Measurements from ENCODE around the gene NDRG2.
"Not testable (repeated sequence)": the region's sequence is repeated elsewhere in the genome, so short reads cannot be mapped to it uniquely, and the experiment has no call there.

Gene NDRG2

DNA sequence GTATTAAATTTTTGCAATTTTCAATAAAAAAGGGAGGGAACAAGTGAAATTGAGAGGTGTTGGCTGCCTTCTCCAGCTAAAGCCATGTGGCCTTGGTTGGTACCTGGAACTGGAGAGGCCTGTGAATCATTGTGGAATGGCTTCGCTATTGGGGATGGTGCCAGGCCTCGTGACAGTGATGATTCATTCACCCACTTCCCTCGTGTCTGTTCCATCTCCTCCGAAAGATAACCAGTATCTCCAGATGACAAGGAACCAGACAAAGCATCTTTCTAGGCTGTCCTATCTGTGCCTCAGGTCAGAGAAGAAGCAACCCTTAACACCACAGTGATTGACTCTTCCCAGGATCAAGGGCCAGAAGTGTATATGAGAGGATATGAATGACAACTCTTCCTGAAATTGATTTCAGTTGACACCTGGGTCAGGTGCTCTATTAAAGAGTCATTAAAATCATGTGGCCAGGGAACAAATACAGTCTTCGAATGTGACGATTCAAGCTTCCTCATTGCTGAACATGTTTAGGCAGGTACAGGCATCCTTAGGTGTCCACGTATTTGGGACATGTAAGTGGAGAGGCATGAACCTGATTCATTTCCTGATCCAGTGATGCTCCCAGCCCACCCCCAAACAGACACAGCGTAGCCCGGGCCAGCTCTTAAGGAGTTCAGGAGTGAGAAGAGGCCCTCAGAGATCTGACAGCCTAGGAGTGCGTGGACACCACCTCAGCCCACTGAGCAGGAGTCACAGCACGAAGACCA lies 17.0 kb upstream of the NDRG2 start, which contains the start of gene RNASE7:
Gene RNASE7, plus strand, starts transcription at position 687 of the 758 bp plus-strand sequence. CDS start 631 bp downstream, outside the sequence.
- ChIA-PET POLR2A (ENCODE audit: low non-redundant PET) (interaction anchor here (0.5 to 1.0 kb wide), 4 partner anchors 17 to 422 kb away, joined by 3 read pairs; no protein-coding TSS in a partner anchor), CTCF (interaction anchor here (0.6 to 4.6 kb wide), 3 partner anchors 26 to 71 kb away, joined by 3 to 83 read pairs (median 8); no protein-coding TSS in a partner anchor)
- DNase-seq (ENCODE audit: low spot score) = peak; percentile 90
- H3K27ac ChIP-seq = peak within 1 kb of the TSS; percentile 56
- TF ChIP-seq, protein P1, sequence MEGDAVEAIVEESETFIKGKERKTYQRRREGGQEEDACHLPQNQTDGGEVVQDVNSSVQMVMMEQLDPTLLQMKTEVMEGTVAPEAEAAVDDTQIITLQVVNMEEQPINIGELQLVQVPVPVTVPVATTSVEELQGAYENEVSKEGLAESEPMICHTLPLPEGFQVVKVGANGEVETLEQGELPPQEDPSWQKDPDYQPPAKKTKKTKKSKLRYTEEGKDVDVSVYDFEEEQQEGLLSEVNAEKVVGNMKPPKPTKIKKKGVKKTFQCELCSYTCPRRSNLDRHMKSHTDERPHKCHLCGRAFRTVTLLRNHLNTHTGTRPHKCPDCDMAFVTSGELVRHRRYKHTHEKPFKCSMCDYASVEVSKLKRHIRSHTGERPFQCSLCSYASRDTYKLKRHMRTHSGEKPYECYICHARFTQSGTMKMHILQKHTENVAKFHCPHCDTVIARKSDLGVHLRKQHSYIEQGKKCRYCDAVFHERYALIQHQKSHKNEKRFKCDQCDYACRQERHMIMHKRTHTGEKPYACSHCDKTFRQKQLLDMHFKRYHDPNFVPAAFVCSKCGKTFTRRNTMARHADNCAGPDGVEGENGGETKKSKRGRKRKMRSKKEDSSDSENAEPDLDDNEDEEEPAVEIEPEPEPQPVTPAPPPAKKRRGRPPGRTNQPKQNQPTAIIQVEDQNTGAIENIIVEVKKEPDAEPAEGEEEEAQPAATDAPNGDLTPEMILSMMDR (conservative IDR thresholded peaks at IDR 0.05; ENCODE audit: low read depth) = no peak

DNA sequence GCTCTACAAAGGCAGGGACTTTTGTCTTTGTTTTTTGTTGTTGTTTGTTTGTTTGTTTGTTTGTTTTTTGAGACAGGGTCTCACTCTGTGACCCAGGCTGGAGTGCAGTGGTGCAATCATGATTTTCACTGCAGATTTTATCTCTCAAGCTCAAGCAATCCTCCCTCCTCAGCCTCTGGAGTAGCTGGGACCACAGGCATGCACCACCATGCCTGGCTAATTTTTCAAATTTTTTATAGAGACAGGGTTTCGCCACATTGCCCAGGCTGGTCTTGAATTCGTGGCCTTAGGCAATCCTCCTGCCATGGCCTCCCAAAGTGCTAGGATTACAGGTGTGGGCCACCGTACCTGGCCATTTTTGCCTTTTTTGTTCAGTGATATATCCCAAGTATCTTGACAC lies 16.1 kb upstream of the NDRG2 start:
- CTCF ChIA-PET = interaction anchor here (0.8 to 4.6 kb wide), 4 partner anchors 21 to 95 kb away, joined by 3 to 83 read pairs (median 11); no protein-coding TSS in a partner anchor
- POLR2A ChIA-PET (ENCODE audit: low non-redundant PET); DNase-seq (ENCODE audit: low spot score): not testable (repeated sequence)
- peak overlapping the region; percentile 56; the same call in 1 of the 2 replicates for H3K27ac ChIP-seq

DNA sequence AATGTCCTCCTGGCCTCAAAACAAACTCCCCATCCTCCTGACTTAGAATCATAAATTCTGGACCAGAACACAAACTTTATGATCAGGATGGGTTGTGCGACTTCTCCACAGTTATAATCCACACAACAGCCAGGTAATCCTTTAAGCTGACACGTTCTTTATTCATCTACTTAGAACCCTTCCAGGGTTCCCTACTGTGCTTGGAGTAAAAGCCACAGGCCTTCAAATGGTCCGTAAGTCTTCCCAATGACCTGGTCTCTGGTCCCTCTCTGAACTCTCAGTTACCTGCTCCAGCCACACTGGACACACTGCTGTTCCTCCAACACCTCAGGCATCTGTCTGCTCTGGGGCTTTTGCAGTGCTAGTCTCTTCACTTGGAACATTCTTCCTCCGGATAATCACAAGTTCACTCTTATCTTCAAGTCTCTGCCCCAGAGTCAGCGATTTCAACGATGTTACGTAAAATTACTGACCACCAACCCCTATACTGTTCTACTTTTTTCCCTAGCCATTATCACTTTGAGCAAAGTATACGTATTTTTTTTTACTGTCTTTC lies 15.6 kb upstream of the NDRG2 start:
- ChIA-PET POLR2A (ENCODE audit: low non-redundant PET) (no interaction called here), CTCF (interaction anchor here (0.6 to 4.6 kb wide), 10 partner anchors 9 to 349 kb away, joined by 3 to 83 read pairs (median 6); no protein-coding TSS in a partner anchor)
- no peak for DNase-seq (ENCODE audit: low spot score)
- no peak overlapping the region for H3K27ac ChIP-seq
- TF ChIP-seq, protein P1 (conservative IDR thresholded peaks at IDR 0.05; ENCODE audit: low read depth) = no peak

DNA sequence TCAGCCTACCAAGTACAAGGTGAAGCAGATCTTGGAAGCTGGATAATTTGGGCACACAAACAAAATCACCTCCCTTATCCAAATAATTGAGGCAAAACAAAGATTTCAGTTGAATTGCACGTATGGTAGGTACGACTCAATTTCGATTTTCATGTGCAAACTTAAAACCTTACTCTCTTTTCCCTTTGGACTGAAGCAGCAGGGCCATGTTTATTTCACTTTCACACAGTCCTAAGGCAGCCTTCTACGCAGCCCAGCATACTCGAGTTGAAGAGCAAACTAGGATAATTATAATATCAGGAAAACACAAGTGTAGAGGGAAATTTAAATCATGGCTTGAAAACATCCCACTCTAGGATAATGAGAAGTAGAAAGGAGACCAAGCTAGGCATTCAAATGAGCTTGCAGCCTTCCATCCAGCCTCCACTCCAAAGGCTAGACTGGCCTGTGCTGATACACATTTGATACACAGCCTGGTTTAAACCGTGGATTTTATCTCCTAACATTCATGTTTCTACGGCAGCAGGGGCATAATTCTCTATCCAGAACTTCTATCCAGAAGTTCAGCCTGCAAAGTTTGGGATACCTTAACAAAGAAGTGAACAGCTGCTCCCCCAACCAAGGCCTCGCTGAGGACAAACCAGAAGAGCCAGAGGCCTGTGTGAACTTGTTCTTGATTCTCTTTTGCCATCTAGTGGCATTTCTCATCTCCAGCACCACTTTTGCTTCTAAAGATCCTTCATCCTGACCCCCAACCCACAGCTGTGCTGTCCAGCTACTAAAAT lies 14.9 kb upstream of the NDRG2 start:
- DNase-seq (ENCODE audit: low spot score) = peak; percentile 72
- no peak overlapping the region for H3K27ac ChIP-seq
- TF ChIP-seq, protein P1 (conservative IDR thresholded peaks at IDR 0.05; ENCODE audit: low read depth) = peak; percentile 68
- POLR2A ChIA-PET (ENCODE audit: low non-redundant PET) = no interaction called here
- CTCF ChIA-PET = interaction anchor here (0.6 to 4.6 kb wide), 13 partner anchors 9 to 348 kb away, joined by 3 to 83 read pairs (median 4); no protein-coding TSS in a partner anchor

DNA sequence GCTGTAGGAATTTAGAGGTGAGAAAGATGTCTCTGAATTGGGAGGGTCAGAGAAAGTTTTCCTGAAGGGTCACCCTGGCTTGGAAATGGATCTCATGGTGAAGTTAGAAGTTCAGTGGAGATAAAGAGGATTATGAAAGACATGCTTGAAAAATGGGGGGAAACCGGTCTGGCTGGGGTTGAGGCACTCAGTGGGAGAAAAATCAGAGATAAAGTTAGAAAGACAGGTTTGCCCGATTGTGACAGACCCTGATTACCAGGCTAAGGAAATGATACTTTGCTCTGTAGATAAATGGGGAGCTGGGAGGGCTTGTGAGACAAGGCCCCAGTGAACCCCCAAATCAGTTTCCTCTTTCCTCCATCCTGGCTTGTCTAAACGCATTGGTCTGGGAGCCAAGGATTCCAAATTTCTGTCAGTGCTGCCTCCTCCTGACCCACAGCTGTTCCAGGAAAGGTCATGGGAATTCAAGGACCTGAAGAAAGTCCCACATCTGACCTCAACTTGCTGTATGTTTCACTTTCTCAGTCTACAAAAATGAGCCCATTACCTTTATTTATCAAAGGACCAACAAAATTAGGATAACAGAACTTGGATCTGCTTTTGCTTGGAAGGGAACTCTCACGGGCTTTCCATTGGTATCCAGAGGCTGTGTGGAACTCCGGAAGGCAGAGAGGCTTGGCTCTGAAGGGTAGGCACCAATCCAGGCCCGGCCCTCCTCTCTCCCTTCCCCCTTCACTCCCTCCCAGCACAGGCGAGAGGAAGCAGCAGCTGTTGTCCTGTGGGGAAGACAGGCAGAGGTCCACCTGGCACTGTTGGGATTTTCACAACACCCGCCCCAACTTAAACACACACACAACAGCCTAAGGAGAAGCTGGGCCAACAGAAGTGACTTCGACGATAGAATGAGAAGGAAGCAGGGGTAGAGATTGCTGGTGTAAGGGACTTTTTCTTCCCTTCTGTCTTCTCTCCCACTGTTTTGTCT lies 13.9 kb upstream of the NDRG2 start:
- ChIA-PET POLR2A (ENCODE audit: low non-redundant PET) (no interaction called here), CTCF (interaction anchor here (4.6 kb wide), 1 partner anchor 24 kb away, joined by 83 read pairs; no protein-coding TSS in a partner anchor)
- DNase-seq (ENCODE audit: low spot score) = no peak
- no peak overlapping the region for H3K27ac ChIP-seq
- TF ChIP-seq, protein P1 (conservative IDR thresholded peaks at IDR 0.05; ENCODE audit: low read depth) = no peak

DNA sequence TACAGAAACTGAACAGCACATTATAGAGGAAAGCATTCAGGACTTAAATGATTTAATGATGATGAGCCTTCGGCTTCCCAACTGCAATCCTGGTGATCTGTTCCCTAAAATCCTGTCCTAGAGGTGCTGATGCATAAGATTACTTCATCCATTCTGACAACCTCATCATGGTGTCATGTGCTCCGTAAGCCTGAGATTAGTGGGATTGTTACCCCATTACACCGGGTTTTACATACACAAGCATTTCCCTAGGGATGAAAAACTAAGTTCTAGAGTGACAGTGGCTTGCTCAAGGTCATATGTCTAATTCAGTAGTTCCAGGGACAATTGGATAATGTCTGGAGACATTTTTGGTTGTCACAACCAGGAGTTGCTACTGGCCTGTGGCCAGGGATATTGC lies 12.3 kb upstream of the NDRG2 start:
- no peak overlapping the region for H3K27ac ChIP-seq
- no peak for DNase-seq (ENCODE audit: low spot score)
- POLR2A ChIA-PET (ENCODE audit: low non-redundant PET) = no interaction called here
- CTCF ChIA-PET = interaction anchor here (1.4 kb wide), 1 partner anchor 180 kb away, joined by 3 read pairs; no protein-coding TSS in a partner anchor
- TF ChIP-seq, protein P1 (conservative IDR thresholded peaks at IDR 0.05; ENCODE audit: low read depth) = no peak

Data from RWPE1 (cell line).